Peyer's patch (tissue), 4 donors: ENCODE results near the gene RUNX3. TPM values are rescaled to one million over a fixed set of nuclear protein-coding genes. Genes with fewer than 3 reads are reported as not detected.

Source experiments
- DNase-seq, 3 donors: peaks; one replicate each; pipeline ENCODE4 v3.0.0-alpha.2; 2017 to 2019
- H3K27ac ChIP-seq, 4 donors: fragments of 200-600 bp; sonication (generic); one replicate each; pipeline ENCODE4 v1.5.1; 2016 to 2019
- H3K27me3 ChIP-seq, 2 donors: fragments of 200-600 bp; sonication (generic); one replicate each; pipeline ENCODE4 v1.5.1; 2019
- H3K36me3 ChIP-seq, 3 donors: fragments of 200-600 bp; sonication (generic); one replicate each; pipeline ENCODE4 v1.5.1; 2016 to 2019
- H3K4me1 ChIP-seq, 4 donors: fragments of 200-600 bp; sonication (generic); one replicate each; pipeline ENCODE4 v1.5.1; 2016 to 2019
- H3K4me3 ChIP-seq, 4 donors: fragments of 200-600 bp; sonication (generic); 1 replicate in 3 of 4; 2 replicates in 1 of 4; pipeline ENCODE4 v1.5.1; 2016 to 2019; ENCODE audit warnings: mild to moderate bottlenecking in 1 of 4
- H3K9me3 ChIP-seq, 4 donors: fragments of 200-600 bp; sonication (generic); one replicate each; pipeline ENCODE4 v1.5.1; 2016 to 2019; ENCODE audit warnings: mild to moderate bottlenecking in 1 of 4
- POLR2A ChIP-seq, 2 donors: fragments of 450-650 bp; IDR thresholded peaks; one replicate each; pipeline ENCODE4 v1.5.1; 2017; ENCODE audit warnings: antibody characterized with exemption in 2 of 2, mild to moderate bottlenecking in 2 of 2, moderate library complexity in 2 of 2
- total RNA-seq, 4 donors: library from RNA; depleted of rRNA; stranded (reverse); fragments of >200 nt; gene quantifications; one replicate each; pipeline ENCODE4 v1.1.0, GENCODE V29; 2016
- TF ChIP-seq, protein P1 (sequence below), 6 experiments: fragments of 450-650 bp in 4 of 6; fragments of 200-600 bp in 2 of 6; sonication (generic) in 1 of 6; IDR thresholded peaks; one replicate each; pipeline ENCODE4 v1.5.1; 2017 to 2019; ENCODE audit warnings: antibody characterized with exemption in 6 of 6, mild to moderate bottlenecking in 3 of 6, moderate library complexity in 1 of 6

RUNX3 gene
- total RNA-seq, 4 donors from 2014 or later: 2.1 to 9.9 (median 6.0) TPM

DNA sequence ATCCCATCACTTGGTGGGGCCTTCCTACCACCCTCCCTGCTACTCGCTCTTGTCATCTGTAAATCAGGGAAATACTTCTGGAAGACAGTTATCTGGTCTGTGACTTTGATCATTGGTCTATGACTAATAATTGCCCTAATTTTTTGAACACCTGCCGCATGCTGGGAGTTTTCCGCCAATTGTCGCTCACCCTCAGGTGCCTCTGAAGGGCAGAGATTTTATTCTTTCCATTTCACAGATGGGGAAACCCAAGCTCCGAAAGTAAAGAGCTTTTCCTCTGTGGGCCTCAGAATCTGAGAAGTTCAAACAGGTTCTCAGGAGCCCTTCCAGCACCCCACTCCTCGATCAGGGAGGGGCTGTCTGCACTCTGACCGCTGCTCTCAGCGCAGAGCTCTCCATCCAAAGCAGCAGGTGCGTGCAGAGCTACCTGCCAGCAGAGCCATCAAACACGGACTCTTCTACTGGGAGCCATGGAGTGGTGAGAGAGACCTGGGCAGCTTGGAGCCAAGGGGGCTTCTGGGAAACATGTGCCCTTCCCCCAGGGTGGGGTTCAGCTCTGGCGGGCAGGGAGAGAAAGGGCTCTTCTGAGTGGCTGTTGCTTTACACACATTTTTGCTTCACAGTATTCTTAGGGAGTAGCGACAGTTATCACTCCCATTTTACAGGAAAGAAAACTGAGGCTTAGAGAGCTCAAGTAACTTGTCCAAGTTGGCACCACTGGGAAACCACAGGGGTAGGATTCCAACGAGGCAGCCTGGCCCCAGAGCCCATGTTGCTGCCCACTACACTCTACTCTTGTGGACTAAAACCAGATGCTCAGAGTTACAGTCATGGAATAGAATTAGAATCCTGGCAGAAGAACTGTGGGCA lies 5.8 kb upstream of the RUNX3 start:
- Histone ChIP-seq H3K27me3 (peaks cover 0 to 24% of the 10 kb centered on the region in 2 donors), H3K27ac (peak overlapping the region in 1 of 4 donors; percentile 26), H3K4me3 (no peak overlapping the region), H3K4me1 (peaks cover 0 to 22% (median 13%) of the 10 kb centered on the region in 4 donors), H3K9me3 (no peaks in the 10 kb centered on the region), H3K36me3 (no peaks in the 10 kb centered on the region)
- TF ChIP-seq, protein P1, sequence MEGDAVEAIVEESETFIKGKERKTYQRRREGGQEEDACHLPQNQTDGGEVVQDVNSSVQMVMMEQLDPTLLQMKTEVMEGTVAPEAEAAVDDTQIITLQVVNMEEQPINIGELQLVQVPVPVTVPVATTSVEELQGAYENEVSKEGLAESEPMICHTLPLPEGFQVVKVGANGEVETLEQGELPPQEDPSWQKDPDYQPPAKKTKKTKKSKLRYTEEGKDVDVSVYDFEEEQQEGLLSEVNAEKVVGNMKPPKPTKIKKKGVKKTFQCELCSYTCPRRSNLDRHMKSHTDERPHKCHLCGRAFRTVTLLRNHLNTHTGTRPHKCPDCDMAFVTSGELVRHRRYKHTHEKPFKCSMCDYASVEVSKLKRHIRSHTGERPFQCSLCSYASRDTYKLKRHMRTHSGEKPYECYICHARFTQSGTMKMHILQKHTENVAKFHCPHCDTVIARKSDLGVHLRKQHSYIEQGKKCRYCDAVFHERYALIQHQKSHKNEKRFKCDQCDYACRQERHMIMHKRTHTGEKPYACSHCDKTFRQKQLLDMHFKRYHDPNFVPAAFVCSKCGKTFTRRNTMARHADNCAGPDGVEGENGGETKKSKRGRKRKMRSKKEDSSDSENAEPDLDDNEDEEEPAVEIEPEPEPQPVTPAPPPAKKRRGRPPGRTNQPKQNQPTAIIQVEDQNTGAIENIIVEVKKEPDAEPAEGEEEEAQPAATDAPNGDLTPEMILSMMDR (IDR thresholded peaks at IDR 0.05): no peak
- TF ChIP-seq POLR2A (IDR thresholded peaks at IDR 0.05): no peak
- DNase-seq: no peak

DNA sequence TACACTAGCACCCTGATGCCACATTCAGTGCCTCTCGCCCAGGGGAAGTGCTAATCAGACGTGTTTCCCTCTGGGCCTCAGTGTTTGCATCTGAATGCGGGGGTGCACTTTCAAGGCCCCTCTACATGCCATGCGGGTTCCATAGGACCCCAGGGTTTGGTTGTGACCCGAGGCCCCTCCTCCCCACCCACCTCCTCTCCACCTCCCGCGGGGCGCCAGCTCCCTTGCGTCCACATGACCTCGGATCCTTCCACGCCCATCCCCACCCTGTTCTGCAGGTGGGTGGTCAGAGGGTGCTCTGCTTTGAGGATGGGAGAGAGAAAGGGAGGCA lies 5.1 kb upstream of the RUNX3 start:
- DNase-seq: no peak
- no peak for TF ChIP-seq POLR2A (IDR thresholded peaks at IDR 0.05)
- TF ChIP-seq, protein P1 (IDR thresholded peaks at IDR 0.05): no peak
- H3K4me1 ChIP-seq: peaks cover 0 to 29% (median 16%) of the 10 kb centered on the region in 4 donors
- H3K27me3 ChIP-seq: peaks cover 0 to 31% of the 10 kb centered on the region in 2 donors
- H3K4me3 ChIP-seq: no peak overlapping the region
- H3K9me3 ChIP-seq: no peaks in the 10 kb centered on the region
- H3K27ac ChIP-seq: peak overlapping the region in 1 of 4 donors; percentile 26
- no peaks in the 10 kb centered on the region for H3K36me3 ChIP-seq

DNA sequence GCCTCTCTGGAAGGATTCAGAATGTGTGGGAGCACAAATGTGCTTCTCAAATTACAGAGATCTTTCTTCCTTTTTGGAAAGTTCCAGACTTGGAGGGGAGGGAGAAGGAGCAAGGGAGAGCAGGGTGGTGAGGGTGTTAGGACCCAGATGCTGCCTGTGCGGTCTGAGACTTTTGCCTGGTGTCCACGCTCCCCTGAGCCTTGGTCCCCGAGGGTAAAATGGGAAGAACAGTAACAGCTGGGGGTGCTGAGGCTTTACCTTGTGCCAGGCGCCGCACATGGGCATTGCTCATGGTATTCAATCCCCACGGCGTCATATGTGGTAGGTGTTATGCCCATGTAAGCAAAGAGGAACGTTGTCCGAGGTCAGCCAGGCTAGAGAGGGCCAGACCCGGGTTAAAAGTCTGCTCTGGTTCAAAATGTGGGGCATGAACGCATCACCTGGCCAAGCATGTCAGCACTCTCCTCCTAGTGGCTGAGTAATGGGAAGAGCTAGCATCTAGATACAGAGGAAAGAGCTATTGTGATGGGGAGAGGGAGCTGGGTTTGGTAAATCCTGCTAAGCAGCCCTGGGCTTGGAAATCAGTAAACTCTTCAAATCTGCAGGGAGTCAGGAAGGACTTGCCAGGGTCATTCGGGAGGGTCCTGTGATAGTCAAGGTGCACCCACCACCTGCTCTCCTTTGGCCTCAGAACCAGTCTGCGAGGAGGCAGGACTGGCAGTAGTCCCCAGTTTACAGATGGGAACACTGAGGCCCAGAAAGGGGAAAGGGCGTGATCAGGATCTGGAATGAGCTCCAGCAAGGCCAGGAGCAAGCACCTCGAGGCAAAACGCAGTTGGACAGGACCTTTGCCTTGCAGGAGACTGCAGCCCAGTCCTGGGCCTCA lies 4.5 kb upstream of the RUNX3 start:
- no peak overlapping the region for H3K4me3 ChIP-seq
- peak overlapping the region in 1 of 4 donors; percentile 26 for H3K27ac ChIP-seq
- TF ChIP-seq POLR2A (IDR thresholded peaks at IDR 0.05): no peak
- TF ChIP-seq, protein P1 (IDR thresholded peaks at IDR 0.05): no peak
- H3K4me1 ChIP-seq: peaks cover 0 to 31% (median 16%) of the 10 kb centered on the region in 4 donors
- H3K9me3 ChIP-seq: no peaks in the 10 kb centered on the region
- peaks cover 0 to 33% of the 10 kb centered on the region in 2 donors for H3K27me3 ChIP-seq
- DNase-seq: no peak
- H3K36me3 ChIP-seq: no peaks in the 10 kb centered on the region

DNA sequence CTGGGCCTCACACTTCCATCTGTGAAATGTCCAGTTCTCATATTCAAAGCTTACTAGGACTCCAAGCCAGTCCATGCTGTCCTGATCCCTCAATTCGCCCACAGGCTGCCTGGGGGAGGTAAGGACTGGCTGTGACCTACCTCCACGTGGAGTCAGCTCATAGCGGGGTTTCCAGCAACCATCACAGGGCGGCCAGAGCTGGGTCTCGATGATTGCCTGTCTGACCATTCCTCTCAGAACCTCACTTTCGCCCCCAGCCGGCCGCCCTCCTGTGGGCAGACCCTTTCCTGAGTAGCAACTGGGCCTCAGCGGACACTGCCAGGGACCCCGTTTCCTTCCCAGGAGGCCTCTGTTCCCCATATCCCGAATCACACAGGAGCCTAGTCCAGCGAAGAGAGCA lies 3.4 kb upstream of the RUNX3 start:
- H3K9me3 ChIP-seq: no peaks in the 10 kb centered on the region
- TF ChIP-seq, protein P1 (IDR thresholded peaks at IDR 0.05): no peak
- no peak for TF ChIP-seq POLR2A (IDR thresholded peaks at IDR 0.05)
- no peak overlapping the region for H3K4me3 ChIP-seq
- no peaks in the 10 kb centered on the region for H3K36me3 ChIP-seq
- DNase-seq: no peak
- H3K4me1 ChIP-seq: peaks cover 0 to 42% (median 16%) of the 10 kb centered on the region in 4 donors
- H3K27me3 ChIP-seq: peaks cover 0 to 44% of the 10 kb centered on the region in 2 donors
- no peak overlapping the region for H3K27ac ChIP-seq

DNA sequence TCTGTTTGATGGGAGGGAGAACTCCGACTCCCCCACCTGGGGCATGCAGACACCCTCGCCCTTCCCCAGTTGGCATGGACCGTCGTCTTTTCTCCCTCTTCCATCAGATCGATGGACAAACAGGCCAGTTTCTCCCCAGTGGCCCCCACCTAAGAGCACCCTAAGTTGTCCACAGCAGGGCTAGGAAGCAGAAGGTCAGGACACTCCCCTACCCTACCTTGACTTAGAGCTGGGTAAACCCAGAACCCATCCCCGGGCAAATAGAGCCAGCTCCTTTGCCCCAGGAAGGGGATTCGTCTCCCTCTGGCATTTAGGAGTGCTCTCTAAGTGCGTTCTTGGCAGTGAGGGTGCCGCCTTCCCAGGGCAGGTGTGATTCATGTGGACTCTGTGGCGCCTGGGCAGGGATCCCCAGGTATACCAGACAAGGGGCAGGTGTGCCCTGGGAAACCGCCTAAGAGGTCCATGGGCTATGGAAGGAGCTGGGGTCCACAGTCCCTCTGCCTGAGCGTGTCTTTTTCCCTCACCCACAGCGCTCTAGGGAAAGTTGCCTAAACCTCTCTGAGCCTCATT lies 2.7 kb upstream of the RUNX3 start:
- TF ChIP-seq POLR2A (IDR thresholded peaks at IDR 0.05): no peak
- TF ChIP-seq, protein P1 (IDR thresholded peaks at IDR 0.05): no peak
- Histone ChIP-seq H3K4me1 (peaks cover 0 to 42% (median 17%) of the 10 kb centered on the region in 4 donors), H3K36me3 (no peaks in the 10 kb centered on the region), H3K27ac (no peak overlapping the region), H3K27me3 (peaks cover 0 to 51% of the 10 kb centered on the region in 2 donors), H3K9me3 (no peaks in the 10 kb centered on the region), H3K4me3 (no peak overlapping the region)
- DNase-seq: no peak
